SK-N-SH (cell line): Measurements from ENCODE around the gene MCRIP2.

Experiments used
- EP300 ChIP-seq, 2 experiments: IDR thresholded peaks; 2 replicates each; pipeline versions ENCODE4 v1.4.0 to v1.6.1; 2012; ENCODE audit warnings: borderline replicate concordance in 1 of 2, low read depth in 1 of 2, low read length in 1 of 2
- JUND ChIP-seq: IDR thresholded peaks from 2 replicates; pipeline ENCODE4 v1.4.0; 2012
- MXI1 ChIP-seq: IDR thresholded peaks from 2 replicates; pipeline ENCODE4 v1.6.1; 2012; ENCODE audit warnings: mild to moderate bottlenecking, low read depth, low read length, improper control_type of control experiment
- NFIC ChIP-seq: IDR thresholded peaks from 2 replicates; pipeline ENCODE4 v1.4.0; 2012; ENCODE audit warnings: borderline replicate concordance
- POLR2AphosphoS5 ChIP-seq: IDR thresholded peaks from 2 replicates; pipeline ENCODE4 v1.6.1; 2012; ENCODE audit warnings: low read depth, low read length
- TAF1 ChIP-seq: IDR thresholded peaks from 2 replicates; pipeline ENCODE4 v1.6.1; 2012; ENCODE audit warnings: low read depth, mild to moderate bottlenecking, low read length, moderate library complexity, borderline replicate concordance
- TF ChIP-seq, protein P1 (sequence below): fragments of 200-600 bp; sonication (generic); IDR thresholded peaks from 2 replicates; pipeline ENCODE4 v1.6.1; 2017; ENCODE audit warnings: antibody characterized with exemption, mild to moderate bottlenecking, moderate library complexity

DNA sequence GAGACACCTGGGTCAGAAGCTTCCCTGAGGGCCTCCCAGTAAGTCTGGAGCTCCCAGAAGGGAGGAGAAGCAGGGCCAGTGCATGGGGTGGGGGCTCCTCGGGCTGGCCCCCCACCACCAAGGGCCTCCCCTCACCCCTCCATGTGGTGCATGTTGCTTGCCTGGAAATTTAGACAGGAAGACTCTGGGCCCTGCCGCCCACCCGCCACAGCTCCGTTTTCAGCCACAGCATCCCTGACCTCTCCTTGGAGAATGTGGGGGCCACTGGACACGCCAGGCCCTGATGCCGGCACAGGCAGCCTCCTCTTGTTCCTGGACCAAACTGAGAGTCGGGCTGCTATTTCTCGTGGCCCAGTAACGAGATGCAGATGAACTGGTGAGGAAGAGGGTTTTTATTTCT is 2.8 kb upstream of the MCRIP2 start:
- TF ChIP-seq, protein P1, sequence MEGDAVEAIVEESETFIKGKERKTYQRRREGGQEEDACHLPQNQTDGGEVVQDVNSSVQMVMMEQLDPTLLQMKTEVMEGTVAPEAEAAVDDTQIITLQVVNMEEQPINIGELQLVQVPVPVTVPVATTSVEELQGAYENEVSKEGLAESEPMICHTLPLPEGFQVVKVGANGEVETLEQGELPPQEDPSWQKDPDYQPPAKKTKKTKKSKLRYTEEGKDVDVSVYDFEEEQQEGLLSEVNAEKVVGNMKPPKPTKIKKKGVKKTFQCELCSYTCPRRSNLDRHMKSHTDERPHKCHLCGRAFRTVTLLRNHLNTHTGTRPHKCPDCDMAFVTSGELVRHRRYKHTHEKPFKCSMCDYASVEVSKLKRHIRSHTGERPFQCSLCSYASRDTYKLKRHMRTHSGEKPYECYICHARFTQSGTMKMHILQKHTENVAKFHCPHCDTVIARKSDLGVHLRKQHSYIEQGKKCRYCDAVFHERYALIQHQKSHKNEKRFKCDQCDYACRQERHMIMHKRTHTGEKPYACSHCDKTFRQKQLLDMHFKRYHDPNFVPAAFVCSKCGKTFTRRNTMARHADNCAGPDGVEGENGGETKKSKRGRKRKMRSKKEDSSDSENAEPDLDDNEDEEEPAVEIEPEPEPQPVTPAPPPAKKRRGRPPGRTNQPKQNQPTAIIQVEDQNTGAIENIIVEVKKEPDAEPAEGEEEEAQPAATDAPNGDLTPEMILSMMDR, result no peak
- TF ChIP-seq TAF1 (no peak), EP300 (IDR thresholded peaks at IDR 0.05; ENCODE audit: borderline replicate concordance in 1 of 2, low read depth in 1 of 2, low read length in 1 of 2) (no peak), JUND (no peak), MXI1 (no peak), POLR2AphosphoS5 (no peak), NFIC (no peak)
